K562 (cell line): ENCODE results near the gene TNK2. TPM values are rescaled to one million over a fixed set of nuclear protein-coding genes. Genes with fewer than 3 reads are reported as not detected.

Experiments
- BRD4 ChIP-seq: fragments of 200-600 bp; sonication (generic); IDR thresholded peaks from 2 replicates; pipeline ENCODE4 v1.6.1; 2017; ENCODE audit warnings: inconsistent platforms
- BRF1 ChIP-seq: IDR thresholded peaks from 3 replicates; pipeline ENCODE4 v1.6.1; 2011; ENCODE audit warnings: borderline replicate concordance, mild to moderate bottlenecking; ENCODE audit not compliant: insufficient read length; ENCODE audit errors: extremely low read depth
- CUX1 ChIP-seq: fragments of 200-800 bp; sonication (Bioruptor generic); IDR thresholded peaks from 2 replicates; pipeline ENCODE4 v1.6.1; 2016; ENCODE audit warnings: missing genetic modification characterization, missing compliant biosample characterization
- FUS ChIP-seq: fragments of 200-400 bp; formaldehyde crosslinking; optimal IDR thresholded peaks from 2 replicates; pipeline ENCODE3; 2017; ENCODE audit warnings: low read depth, low read length
- HMG20B ChIP-seq: fragments of 250-450 bp; sonication (Bioruptor Pico); IDR thresholded peaks from 2 replicates; pipeline ENCODE4 v1.5.0; 2021; ENCODE audit warnings: mild to moderate bottlenecking
- MLLT1 ChIP-seq, 2 experiments: fragments of 450-650 bp; IDR thresholded peaks; 2 replicates each; pipeline ENCODE4 v1.6.1; 2016
- MYBL2 ChIP-seq, 2 experiments: fragments of 450-650 bp in 1 of 2; sonication (generic) in 1 of 2; formaldehyde crosslinking in 1 of 2; IDR thresholded peaks; 2 replicates each; pipeline versions ENCODE4 v1.6.1 to v1.8.1; 2017 to 2022; ENCODE audit warnings: borderline replicate concordance in 1 of 2, inconsistent platforms in 1 of 2, low read depth in 1 of 2, mild to moderate bottlenecking in 1 of 2, missing genetic modification reagents in 1 of 2, moderate library complexity in 1 of 2
- POLR2G ChIP-seq: fragments of 200-400 bp; formaldehyde crosslinking; IDR thresholded peaks from 2 replicates; pipeline ENCODE4 v1.6.1; 2017; ENCODE audit warnings: low read depth, mild to moderate bottlenecking, antibody characterized with exemption, low read length, moderate library complexity
- ZBTB40 ChIP-seq, 2 experiments: fragments of 450-650 bp in 1 of 2; sonication (generic) in 1 of 2; formaldehyde crosslinking in 1 of 2; IDR thresholded peaks; 2 replicates each; pipeline versions ENCODE4 v1.7.1 to v1.9.0; 2016 to 2022; ENCODE audit warnings: inconsistent platforms in 1 of 2, mild to moderate bottlenecking in 1 of 2, missing genetic modification reagents in 1 of 2
- polyA plus RNA-seq, 8 experiments: library from polyadenylated mRNA; depleted of rRNA in 4 of 8; stranded (reverse) in 5 of 8; unstranded in 3 of 8; fragments of >200 nt; fragmentation: Nextera tagmentation in 2 of 8; fragmentation: Illumina TruSeq in 1 of 8; extraction: Ambion mirVana in 2 of 8; extraction: Trizol in 1 of 8; gene quantifications; 2 replicates each; pipeline versions ENCODE4 v1.2.1 to v1.2.3, GENCODE V29; 2011 to 2014; ENCODE audit warnings: inconsistent platforms in 1 of 8, missing spikeins in 1 of 8
- total RNA-seq, 7 experiments: library from RNA; depleted of rRNA in 6 of 7; stranded (reverse); fragments of >200 nt in 6 of 7; fragmentation: Illumina TruSeq in 2 of 7; extraction: Trizol in 2 of 7; gene quantifications; 2 replicates each; pipeline versions ENCODE4 v1.2.1 to v1.2.3, GENCODE V29; 2011 to 2021; ENCODE audit warnings: low replicate concordance in 1 of 7

Gene TNK2
- total and polyA plus RNA-seq, 9 of the 15 experiments (the other 6 are each of a cell fraction or from before 2014, with no cell fraction given), result 0.03 to 33.8 (median 6.5) TPM

- TF ChIP-seq ZBTB40 (IDR thresholded peaks at IDR 0.05) (0 out of 2 replicates have a peak, but pooled peaks have one; percentile 14), ZBTB40 (CRISPR knock-in tag; IDR thresholded peaks at IDR 0.05) (no peak), MLLT1 (IDR thresholded peaks at IDR 0.05) (no peak), BRD4 (no peak), POLR2G (peak; percentile 59), MYBL2 (IDR thresholded peaks at IDR 0.05; ENCODE audit: low read depth) (no peak), MYBL2 (CRISPR knock-in tag; IDR thresholded peaks at IDR 0.05; ENCODE audit: borderline replicate concordance) (no peak), FUS (peak; percentile 28), CUX1 (CRISPR knock-in tag) (no peak), BRF1 (no peak), HMG20B (CRISPR knock-in tag) (no peak)
Measured at GRCh38 chr3:195895078-195895860, 13.1 kb downstream of the TNK2 start (continued).
